Measurements from ENCODE around the gene TPGS2.
"Not testable (repeated sequence)": the region's sequence is repeated elsewhere in the genome, so short reads cannot be mapped to it uniquely, and the experiment has no call there.

TPGS2 gene

DNA sequence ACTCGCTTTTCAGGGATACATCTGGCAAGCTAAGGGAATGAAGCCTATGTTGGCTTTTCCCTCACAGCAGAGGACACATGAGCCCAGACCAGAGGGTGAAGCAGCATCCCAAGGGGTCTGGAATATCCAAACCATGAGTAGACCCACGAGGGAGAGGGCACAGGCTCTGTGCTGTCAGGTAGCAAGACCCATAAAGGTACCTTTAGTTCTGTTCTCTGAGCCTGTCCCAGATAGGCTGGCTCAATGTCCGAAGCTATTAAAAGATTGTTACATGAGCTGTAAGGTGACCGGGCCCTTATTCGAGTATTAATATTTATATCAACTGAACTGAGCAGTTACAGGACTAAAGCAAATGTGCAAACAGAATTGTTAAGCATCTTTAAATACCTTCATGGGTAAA is 52.2 kb downstream of the TPGS2 start:
- no peak overlapping the region for H3K4me3 ChIP-seq (ENCODE audit: low read depth, low read length)

DNA sequence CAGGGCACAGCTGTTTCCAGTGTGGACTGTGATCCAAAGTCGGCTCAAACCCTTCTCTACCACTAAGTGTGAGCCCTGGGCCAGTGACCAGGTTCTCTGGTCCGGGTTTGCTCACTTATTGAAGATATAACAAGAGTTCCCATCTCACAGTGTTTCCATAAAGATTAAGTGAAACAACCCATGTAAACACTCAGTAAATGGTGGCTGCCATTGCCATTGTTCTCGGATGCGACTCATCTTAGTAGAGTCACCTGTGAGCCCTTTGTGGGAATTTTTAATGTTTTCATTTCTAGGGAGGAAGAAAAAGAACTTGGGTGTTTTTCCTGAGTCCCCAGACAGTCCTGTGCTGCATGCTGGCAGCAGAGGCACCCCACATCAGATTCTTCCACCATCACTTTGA is 53.4 kb downstream of the TPGS2 start:
- no peak overlapping the region for H3K4me3 ChIP-seq (ENCODE audit: low read depth, low read length)

DNA sequence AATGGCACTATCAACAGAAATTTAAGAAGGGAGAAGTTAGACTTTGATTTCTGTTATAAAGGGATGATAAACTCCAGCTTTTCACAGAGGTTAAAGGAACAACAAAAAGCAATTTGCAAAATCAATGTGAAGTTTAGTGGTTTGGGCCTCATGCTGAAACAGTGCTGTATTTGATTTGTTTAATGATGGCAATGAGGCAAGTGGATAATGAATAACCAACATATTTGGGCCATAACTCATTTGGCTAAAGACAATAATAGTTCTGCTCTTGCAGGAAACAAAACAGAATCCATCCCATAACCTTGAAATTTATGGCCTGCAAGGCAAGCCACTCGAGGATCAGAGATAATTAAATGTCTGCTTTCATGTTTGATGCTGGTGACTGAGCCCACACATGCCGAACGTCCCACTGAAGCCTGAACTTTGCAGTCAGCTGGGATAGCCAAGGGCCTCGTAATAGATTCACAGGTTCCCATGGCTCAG is 56.5 kb downstream of the TPGS2 start:
- H3K4me3 ChIP-seq (ENCODE audit: low read depth, low read length): no peak overlapping the region

DNA sequence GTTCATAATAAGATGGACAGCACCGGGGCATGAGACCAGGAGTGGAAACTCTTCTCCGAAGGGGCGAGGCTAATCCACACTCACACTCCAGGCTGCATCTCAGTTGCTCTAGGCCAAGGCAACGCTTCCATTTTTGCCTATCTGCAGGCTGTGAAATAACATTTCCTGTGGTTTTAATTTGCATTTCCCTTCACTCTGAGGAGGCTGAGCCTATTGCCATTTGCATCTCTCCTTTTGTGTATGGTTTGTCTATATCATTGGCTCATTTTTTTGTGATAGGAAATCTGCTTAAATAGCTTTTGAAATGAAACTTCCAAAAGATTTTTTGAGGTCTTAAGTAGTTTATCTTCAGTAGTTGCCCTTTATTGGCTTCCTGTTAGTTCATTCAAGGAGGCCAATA is 57.6 kb downstream of the TPGS2 start:
- H3K4me3 ChIP-seq (ENCODE audit: low read depth, low read length): no peak overlapping the region

DNA sequence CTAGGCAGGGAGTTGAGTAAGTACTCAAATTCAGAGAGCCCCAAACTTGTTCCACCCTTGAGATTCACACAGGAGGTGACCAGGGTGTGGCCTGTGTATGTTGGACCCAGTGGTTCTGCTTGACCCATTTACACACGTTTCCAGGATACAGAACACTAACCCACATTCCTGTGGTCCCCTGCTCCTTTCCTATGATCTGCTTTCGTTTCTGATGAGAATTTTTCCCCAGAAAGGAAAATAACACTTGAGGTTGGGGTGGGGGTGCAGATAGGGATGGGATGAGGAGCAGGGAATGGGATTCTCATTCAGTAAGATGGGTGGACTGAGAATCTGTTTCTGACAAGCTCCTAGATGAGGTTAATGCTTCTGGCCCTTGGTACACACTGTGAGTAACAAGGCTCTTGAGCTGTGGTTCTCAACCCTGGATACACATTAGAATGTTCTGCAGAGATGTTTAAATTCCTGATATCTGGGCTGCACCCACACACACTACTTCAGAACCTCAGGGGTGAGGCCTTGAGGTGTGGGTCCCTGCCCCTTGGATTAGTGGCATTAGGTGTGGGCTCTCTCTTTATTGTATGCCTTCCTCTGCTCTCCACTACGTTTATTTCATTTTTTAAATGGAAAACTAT is 58.4 kb downstream of the TPGS2 start:
- H3K4me3 ChIP-seq (ENCODE audit: low read depth, low read length): no peak overlapping the region

DNA sequence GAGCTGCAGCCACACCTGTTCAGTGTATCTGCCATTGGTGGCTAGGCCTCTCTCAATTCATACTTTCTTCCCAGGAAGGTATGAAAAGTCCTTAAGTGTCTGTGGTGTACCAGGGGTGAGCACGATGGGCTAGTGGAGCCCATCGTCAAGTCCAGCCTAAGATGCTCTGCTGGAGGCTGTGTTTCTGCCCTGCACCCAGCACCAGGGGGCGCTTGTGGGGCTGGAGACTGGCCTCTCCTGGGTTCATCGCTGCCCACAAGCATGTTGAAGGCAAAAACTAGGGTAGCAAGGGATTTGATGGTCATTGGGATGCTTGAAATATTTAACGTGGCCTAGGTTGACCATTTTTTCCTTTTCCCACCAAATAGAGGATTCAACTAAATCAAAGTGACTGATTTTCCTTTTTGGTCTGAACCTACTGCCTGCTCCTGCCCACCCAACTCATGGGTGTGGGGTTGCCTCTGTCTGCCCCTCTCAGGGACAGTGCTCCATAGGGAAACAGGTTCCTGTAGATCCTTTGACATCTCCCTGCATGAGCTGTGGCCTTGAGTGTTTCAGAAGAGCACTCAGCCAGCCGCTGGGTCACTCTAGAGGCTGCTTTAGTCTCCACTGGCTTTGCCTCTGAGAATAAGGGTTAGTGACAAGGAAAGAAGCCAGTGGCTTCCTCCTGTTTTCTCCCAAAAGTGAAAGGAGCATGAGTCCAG is 59.0 kb downstream of the TPGS2 start:
- no peak overlapping the region for H3K4me3 ChIP-seq (ENCODE audit: low read depth, low read length)

DNA sequence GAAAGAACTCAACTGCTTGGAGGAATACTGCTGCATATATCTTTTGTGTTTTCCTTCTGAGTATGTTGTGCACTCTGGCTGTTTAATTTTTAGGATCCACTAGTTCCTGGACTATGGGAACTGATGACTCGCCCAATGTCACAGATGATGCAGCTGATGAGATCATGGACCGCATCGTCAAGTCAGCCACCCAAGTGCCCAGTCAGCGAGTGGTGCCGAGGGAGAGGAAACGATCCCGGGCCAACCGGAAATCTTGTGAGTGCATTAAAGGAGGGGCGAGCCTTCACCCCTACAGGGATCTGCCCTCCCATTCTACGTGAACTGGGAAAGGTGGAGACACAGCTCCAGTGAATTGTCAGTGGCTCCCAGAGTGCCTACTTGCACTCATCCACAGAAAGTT is 59.6 kb downstream of the TPGS2 start:
- no peak overlapping the region for H3K4me3 ChIP-seq (ENCODE audit: low read depth, low read length)

DNA sequence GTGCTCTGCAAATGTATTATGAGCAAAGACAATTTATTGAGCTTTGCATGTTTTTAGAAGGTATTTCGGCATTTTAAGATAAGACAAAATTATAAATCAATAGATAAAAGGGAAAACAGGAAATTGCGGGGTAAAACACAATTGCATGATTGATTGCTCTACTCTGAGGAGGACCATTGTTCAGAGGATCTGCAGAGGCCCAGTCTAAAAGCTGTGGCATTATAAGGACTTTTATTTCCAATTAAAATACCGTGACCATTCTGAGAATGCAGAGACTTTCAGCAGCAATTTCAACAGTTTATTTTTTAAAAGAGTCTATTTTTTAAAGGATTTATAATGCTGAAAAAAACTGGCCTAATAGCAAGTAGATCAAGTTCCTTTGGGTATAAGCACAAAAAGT is 62.0 kb downstream of the TPGS2 start:
- H3K4me3 ChIP-seq (ENCODE audit: low read depth, low read length): no peak overlapping the region

DNA sequence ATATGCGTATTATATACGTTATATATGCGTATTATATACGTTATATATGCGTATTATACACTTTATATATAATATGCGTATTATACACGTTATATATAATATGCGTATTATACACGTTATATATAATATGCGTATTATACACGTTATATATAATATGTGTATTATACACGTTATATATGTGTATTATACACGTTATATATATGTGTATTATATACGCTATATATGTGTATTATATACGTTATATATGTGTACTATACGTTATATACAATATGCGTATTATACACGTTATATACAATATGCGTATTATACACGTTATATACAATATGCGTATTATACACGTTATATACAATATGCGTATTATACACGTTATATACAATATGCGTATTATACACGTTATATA is 65.8 kb downstream of the TPGS2 start:
- not testable (repeated sequence) for H3K4me3 ChIP-seq (ENCODE audit: low read depth, low read length)

DNA sequence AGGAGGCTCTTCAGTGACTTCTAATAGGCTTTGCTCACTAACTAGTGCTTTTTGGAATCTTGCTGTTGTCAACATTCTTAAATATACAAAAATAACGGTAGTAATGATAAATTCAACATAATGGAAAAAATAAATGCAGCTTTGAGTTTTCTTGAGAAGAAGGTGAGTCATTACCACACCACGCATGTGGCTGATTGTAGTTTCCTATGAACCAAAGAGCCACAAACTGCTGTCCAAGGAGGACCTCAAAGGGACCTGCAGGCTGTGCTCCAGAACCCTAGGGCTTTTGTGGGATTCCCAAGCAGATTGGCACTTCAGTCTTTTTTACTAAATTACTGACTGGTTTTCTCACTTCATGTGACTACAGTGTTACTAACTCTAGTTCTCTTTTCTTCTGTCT is 66.7 kb downstream of the TPGS2 start:
- no peak overlapping the region for H3K4me3 ChIP-seq (ENCODE audit: low read depth, low read length)

DNA sequence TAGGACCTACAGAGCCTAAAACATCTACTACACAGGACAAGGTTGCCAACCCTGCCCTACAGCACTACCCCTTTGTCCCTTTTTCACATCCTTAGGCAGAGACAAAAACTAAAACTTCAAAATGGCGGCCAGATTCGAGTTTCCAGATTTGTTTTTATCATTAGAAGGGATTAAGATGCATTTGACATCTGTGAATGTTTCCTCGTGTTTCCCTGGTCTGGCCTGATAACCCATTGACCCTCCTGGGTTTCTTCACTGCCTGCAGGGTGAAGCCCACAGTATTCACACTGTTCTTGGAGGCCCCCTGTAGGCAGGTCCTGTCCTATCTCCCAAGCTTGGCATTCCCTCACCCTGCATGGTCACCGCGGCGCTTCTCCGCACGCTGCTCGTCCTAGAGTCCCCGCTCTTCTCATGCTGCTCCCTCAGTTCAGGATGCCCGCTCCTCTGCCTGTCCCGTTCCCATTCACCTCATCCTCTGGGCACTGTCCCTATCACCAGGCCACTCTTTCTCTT is 67.6 kb downstream of the TPGS2 start:
- H3K4me3 ChIP-seq (ENCODE audit: low read depth, low read length): no peak overlapping the region

DNA sequence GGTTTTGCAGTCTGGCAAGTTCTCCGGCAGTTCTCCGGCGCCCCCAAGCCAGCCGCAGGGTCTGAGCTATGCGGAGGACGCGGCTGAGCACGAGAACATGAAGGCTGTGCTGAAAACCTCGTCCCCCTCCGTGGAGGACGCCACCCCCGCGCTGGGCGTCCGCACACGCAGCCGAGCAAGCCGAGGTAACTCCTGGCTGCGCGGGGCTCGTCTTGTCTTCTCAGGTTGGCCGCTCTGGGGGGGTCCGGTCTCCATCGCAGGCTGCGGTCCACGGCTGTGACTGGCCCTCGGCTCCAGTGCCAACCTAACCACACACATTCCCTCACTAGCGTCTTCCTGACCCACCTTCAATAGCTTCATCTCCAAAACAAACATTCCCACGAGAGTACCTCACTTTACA is 68.2 kb downstream of the TPGS2 start:
- no peak overlapping the region for H3K4me3 ChIP-seq (ENCODE audit: low read depth, low read length)

DNA sequence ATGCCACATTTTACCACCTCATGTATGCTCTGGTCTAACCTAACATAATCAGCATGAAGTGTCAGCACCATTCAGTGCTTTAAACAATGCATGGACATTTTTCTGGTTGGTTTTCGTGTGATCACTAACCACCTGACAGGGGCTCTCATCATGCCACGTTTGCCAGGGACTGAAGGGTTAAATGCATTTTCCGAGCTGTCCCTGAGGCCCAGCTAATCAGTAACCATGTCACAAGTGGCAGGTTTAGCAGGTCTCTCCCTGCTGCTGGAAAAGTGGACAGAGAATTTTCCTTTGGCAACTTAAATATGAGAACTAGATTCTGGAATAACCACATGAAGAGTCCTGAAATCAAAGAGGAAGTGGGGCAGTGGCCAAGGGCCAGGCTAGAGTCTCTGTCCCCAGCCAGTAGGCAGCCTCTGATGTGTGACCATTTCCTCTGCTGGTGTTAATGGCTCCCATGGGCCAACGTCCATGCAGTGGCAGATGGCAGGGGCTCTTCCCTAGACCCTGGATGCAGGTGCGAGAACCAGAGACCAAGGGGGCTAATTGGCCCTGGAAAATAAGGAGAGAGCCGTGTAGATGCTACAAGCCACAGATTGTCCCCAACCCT is 69.5 kb downstream of the TPGS2 start:
- no peak overlapping the region for H3K4me3 ChIP-seq (ENCODE audit: low read depth, low read length)

DNA sequence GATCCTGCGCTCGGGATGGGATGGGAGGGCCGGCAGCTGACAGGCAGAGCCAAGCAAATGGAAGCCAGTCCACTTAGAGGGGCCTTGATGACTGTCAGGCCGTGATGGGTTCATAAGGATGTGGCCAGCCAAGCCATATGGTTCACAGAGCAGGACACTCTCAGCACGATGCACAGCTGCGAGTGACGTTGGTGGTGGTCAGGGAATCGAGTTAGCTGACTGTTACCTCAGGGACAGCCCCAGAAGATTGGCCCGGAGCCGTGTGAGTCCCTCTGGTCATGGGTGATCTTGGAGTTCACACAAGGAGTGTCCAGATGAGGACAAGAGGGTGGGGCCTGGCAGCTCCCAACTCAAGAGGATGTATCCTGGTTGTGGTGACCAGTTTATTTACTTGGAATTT is 70.2 kb downstream of the TPGS2 start:
- H3K4me3 ChIP-seq (ENCODE audit: low read depth, low read length): no peak overlapping the region

DNA sequence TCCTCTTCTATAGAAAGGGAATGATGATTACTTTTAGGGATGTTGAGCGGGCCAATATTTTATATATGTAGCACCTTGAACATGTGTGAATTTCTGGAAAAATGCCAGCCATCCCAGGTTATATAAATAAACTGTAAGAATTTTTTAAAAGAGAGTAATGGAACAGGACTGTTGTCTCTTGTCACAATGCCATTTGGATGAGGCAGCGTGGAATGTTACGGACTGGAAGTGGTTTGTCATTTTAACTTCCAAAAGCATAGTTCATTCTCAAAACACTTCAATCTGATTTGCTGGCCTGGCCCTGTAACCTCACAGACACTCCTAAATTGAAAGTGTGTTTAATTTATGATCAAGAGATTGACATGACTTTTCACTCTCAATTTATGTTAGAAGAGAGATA is 70.8 kb downstream of the TPGS2 start:
- H3K4me3 ChIP-seq (ENCODE audit: low read depth, low read length): no peak overlapping the region

DNA sequence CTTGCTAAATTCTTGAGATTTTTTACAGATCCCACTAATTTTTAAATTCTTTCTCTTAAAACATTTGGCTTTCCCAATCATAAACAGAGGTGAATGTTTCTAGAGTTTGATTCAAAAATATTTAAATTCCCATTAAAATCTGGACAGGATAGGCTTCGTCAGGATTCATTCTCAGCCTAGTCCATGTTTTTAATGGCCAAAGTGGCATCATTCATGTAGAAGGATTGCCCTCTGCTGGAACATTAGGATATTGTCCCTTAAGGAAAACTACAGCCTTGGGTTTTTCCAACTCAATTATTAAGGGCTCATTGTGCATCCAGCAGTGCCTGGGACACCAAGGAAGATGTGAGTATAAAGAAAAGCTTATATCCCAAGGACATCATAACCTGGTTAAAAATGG is 71.7 kb downstream of the TPGS2 start:
- no peak overlapping the region for H3K4me3 ChIP-seq (ENCODE audit: low read depth, low read length)

DNA sequence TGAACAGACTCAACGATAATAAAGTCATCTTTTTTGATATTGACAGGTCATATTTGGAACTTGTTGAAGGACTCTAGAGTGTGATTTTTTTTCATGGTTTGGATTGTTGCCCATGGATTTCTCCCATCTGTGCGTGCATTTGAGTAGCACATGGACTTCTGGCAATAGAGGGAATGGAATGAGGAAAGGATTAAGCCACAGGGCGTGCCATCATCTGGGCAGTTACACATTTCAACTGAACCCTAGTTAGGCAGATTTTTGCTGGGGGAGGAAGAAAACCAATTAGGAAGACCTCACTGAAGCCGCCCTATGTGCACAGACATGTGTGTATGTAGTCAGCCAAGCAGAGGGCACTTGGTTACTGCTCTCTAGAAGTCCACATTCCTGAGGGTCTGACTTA is 72.6 kb downstream of the TPGS2 start:
- H3K4me3 ChIP-seq (ENCODE audit: low read depth, low read length): no peak overlapping the region

DNA sequence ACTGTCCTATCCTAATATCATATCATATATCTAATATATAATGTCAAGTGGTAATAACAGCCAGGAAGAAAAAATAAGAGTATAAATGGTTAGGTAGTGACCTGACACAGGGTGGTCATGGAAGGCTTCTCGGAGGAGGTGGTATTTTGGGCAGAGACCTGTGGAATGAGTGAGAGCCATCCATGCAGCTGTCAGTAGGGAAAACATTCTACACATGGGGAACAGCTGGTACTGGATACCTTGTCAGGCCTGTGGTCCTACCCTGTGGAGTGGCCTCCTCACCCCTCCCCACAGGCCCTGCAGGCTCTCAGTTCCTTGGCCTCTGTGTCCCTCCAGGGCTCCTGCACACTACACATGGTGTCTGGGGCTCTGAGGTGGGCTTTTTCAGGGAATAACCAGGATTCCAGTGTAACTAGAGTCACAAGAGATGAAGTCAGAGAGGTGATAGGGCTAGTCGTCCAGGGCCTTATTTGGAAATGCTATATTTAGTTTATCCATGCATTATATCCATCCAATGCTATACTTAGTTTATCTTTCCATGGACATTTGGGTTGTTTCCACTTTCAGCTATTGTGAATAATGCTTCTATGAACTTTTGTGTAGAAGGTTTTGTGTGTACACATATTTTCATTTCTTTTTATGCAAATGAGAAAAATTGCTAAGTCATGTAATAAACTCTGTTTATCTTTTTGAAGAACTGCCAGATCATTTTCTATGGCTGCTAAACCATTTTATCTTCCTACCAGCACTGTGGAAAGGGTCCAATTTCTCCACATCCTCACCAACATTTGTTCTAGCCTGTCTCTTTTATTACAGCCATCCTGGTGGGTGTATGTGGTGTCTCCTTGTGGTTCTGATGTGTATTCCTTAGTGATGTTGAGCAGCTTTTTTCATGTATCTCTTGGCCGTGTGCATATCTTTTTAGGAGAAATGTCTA is 75.6 kb downstream of the TPGS2 start:
- H3K4me3 ChIP-seq (ENCODE audit: low read depth, low read length): no peak overlapping the region

DNA sequence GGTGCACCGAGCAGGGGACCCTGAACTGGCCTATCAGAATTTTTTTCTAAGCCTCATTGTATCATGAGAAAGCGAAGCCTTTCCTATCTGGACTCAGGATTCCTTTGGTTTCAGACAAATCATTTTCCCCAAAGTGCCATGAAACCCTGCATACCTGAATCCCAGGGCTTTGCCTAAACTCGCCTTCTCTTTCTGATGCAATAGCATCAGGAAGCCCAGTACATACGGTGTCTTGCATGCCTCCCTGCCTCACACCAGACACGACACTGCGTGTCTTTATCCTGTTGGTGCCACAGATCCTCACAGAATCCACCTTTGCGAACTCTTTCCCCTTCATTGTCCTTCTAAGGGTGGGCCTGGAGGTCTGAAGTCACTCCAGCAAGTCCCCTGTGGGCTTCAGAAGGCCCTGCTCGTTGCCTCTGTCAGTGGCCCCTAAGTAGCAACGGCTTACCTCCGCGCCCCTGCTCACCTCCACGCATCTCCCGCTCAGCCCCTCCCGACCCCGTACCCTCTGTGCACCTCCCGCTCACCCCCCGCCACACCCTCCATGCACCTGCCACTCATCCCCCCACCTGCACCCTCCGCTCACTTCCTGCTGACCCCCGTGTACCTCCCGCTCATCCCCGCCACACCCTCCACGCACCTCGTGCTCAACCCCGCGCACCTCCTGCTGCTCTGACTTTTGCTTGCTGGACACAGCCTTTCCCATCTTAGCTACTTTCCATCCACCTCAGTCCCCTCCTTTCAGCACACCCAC is 83.4 kb downstream of the TPGS2 start:
- no peak overlapping the region for H3K4me3 ChIP-seq (ENCODE audit: low read depth, low read length)

DNA sequence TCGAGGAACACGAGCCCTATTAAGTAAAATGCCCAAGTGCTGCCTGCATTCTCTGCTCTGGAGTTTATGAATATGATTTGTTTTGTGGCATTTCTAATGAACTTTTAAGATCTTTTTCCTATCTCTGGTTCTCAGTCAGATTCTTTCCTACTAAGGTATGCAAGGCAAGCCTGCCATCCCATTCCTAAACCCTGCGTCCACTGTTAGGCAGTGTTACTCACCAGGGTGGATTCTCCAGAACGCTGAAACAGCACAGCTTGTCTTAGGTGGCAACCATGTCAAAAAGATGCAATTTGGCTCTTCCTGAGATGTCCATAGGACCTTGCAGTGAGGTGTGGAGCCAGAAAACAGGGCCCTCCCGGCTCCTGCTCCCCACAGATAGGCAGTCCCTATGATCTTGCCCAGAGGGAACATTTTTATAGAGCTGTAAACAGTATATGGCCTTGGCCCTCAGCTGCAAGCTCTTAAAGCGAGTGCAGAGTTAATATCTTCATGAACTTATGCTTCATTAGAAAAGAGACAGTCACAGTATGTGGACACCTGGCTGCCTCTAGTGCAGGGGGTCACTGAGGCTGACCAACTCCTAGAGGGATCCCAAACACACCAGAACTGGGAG is 84.4 kb downstream of the TPGS2 start:
- H3K4me3 ChIP-seq (ENCODE audit: low read depth, low read length): no peak overlapping the region
